Neural cell (in vitro differentiated cells): ENCODE measurements around the gene ARHGEF7.

Source experiments
- EP300 ChIP-seq: fragments of 450-650 bp; conservative IDR thresholded peaks from 2 replicates; pipeline ENCODE4 v1.6.1; 2014; ENCODE audit warnings: antibody characterized with exemption, mild to moderate bottlenecking, moderate library complexity; ENCODE audit not compliant: poor library complexity, severe bottlenecking
- EZH2 ChIP-seq: fragments of 200-600, 300-800 bp; shearing (Covaris generic), sonication (generic); IDR thresholded peaks from 2 replicates; pipeline ENCODE4 v1.6.1; 2014; ENCODE audit warnings: antibody characterized with exemption, low read length, borderline replicate concordance, mild to moderate bottlenecking; ENCODE audit not compliant: insufficient read depth, poor library complexity, severe bottlenecking
- MXI1 ChIP-seq: fragments of 450-650 bp; conservative IDR thresholded peaks from 2 replicates; pipeline ENCODE4 v1.6.1; 2014; ENCODE audit warnings: antibody characterized with exemption, mild to moderate bottlenecking; ENCODE audit not compliant: poor library complexity, severe bottlenecking
- POLR2AphosphoS5 ChIP-seq: IDR thresholded peaks from 2 replicates; pipeline ENCODE4 v1.6.1; 2012
- RAD21 ChIP-seq: fragments of 450-650 bp; conservative IDR thresholded peaks from 2 replicates; pipeline ENCODE4 v1.6.1; 2014; ENCODE audit warnings: antibody characterized with exemption, mild to moderate bottlenecking, moderate library complexity
- SMC3 ChIP-seq: fragments of 450-650 bp; conservative IDR thresholded peaks from 2 replicates; pipeline ENCODE4 v1.6.1; 2014; ENCODE audit warnings: antibody characterized with exemption, mild to moderate bottlenecking, moderate library complexity; ENCODE audit not compliant: poor library complexity
- TAF1 ChIP-seq: IDR thresholded peaks from 2 replicates; pipeline ENCODE4 v1.6.1; 2012; ENCODE audit warnings: low read depth
- TF ChIP-seq, protein P1 (sequence below): fragments of 450-650 bp; IDR thresholded peaks from 2 replicates; pipeline ENCODE4 v1.5.1; 2014; ENCODE audit warnings: antibody characterized with exemption, mild to moderate bottlenecking, moderate library complexity; ENCODE audit not compliant: poor library complexity, severe bottlenecking
- TF ChIP-seq, protein P2 (sequence below): IDR thresholded peaks from 2 replicates; pipeline ENCODE4 v1.6.1; 2012; ENCODE audit warnings: borderline replicate concordance

DNA sequence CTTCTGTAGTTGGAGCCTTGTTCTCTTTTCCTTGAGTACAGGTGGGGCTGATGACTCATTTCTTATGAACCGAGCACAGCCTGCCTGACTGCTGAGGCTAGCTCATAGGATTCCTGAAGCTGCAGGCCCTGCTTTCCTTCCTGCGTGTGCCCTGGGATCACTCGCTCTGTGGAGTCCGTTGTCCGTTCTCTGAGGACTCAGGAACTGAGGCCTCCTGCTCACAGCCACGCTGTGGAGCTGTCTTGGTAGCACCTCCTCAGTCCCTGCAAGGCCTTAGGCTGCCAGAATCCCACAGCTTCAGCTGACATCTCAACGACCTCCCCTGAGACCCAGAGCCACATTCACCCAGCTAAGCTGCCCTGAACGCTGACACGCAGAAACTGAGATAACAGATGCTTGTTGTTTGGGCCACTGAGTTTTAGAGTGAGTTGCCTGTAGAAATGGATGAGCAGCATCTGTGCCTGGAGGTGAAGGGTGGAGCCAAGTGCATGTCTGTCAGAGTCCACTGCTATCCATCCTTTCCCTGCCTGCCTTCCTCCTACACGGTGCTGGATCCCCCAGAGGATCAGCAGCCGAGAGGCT is 72.9 kb downstream of the ARHGEF7 start:
- TF ChIP-seq, protein P1, sequence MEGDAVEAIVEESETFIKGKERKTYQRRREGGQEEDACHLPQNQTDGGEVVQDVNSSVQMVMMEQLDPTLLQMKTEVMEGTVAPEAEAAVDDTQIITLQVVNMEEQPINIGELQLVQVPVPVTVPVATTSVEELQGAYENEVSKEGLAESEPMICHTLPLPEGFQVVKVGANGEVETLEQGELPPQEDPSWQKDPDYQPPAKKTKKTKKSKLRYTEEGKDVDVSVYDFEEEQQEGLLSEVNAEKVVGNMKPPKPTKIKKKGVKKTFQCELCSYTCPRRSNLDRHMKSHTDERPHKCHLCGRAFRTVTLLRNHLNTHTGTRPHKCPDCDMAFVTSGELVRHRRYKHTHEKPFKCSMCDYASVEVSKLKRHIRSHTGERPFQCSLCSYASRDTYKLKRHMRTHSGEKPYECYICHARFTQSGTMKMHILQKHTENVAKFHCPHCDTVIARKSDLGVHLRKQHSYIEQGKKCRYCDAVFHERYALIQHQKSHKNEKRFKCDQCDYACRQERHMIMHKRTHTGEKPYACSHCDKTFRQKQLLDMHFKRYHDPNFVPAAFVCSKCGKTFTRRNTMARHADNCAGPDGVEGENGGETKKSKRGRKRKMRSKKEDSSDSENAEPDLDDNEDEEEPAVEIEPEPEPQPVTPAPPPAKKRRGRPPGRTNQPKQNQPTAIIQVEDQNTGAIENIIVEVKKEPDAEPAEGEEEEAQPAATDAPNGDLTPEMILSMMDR: no peak
- TF ChIP-seq EZH2 (no peak), SMC3 (no peak), EP300 (no peak), POLR2AphosphoS5 (no peak), RAD21 (no peak), TAF1 (no peak), MXI1 (no peak)
- TF ChIP-seq, protein P2, sequence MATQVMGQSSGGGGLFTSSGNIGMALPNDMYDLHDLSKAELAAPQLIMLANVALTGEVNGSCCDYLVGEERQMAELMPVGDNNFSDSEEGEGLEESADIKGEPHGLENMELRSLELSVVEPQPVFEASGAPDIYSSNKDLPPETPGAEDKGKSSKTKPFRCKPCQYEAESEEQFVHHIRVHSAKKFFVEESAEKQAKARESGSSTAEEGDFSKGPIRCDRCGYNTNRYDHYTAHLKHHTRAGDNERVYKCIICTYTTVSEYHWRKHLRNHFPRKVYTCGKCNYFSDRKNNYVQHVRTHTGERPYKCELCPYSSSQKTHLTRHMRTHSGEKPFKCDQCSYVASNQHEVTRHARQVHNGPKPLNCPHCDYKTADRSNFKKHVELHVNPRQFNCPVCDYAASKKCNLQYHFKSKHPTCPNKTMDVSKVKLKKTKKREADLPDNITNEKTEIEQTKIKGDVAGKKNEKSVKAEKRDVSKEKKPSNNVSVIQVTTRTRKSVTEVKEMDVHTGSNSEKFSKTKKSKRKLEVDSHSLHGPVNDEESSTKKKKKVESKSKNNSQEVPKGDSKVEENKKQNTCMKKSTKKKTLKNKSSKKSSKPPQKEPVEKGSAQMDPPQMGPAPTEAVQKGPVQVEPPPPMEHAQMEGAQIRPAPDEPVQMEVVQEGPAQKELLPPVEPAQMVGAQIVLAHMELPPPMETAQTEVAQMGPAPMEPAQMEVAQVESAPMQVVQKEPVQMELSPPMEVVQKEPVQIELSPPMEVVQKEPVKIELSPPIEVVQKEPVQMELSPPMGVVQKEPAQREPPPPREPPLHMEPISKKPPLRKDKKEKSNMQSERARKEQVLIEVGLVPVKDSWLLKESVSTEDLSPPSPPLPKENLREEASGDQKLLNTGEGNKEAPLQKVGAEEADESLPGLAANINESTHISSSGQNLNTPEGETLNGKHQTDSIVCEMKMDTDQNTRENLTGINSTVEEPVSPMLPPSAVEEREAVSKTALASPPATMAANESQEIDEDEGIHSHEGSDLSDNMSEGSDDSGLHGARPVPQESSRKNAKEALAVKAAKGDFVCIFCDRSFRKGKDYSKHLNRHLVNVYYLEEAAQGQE: no peak
